Neural crest cell (in vitro differentiated cells): ENCODE measurements around the gene PROSER2. TPM values are rescaled to one million over a fixed set of nuclear protein-coding genes. Genes with fewer than 3 reads are reported as not detected.
"Not testable (repeated sequence)": the region's sequence is repeated elsewhere in the genome, so short reads cannot be mapped to it uniquely, and the experiment has no call there.

Experiments used
- DNase-seq: peaks from one replicate; pipeline ENCODE4 v3.0.0; 2021; ENCODE audit warnings: low read depth, mixed read lengths, low spot score
- H3K27ac Mint-ChIP-seq: one replicate; pipeline ENCODE4 v1.8.0; 2021; ENCODE audit warnings: mild to moderate bottlenecking, mixed read lengths; ENCODE audit not compliant: unreplicated experiment
- H3K27me3 Mint-ChIP-seq: 2 replicates; pipeline ENCODE4 v1.8.0; 2021; ENCODE audit warnings: low read depth, mild to moderate bottlenecking, mixed read lengths
- H3K36me3 Mint-ChIP-seq: 2 replicates; pipeline ENCODE4 v1.8.0; 2021; ENCODE audit warnings: low read depth, mild to moderate bottlenecking, mixed read lengths
- H3K4me1 Mint-ChIP-seq: 2 replicates; pipeline ENCODE4 v1.8.0; 2021; ENCODE audit warnings: mixed read lengths
- H3K4me3 Mint-ChIP-seq: one replicate; pipeline ENCODE4 v1.8.0; 2021; ENCODE audit warnings: mild to moderate bottlenecking, mixed read lengths
- H3K9me3 Mint-ChIP-seq: 2 replicates; pipeline ENCODE4 v1.8.0; 2021; ENCODE audit warnings: mixed read lengths
- CTCF ChIP-seq: fragments of 200-600 bp; sonication (generic); conservative IDR thresholded peaks from 2 replicates; pipeline ENCODE4 v1.5.0; 2021; ENCODE audit warnings: antibody characterized with exemption, mild to moderate bottlenecking
- total RNA-seq: library from RNA; stranded (reverse); gene quantifications from 2 replicates; pipeline ENCODE4 v1.2.1, GENCODE V29; 2021

PROSER2 gene
- total RNA-seq, 1 donor from 2014 or later = 7.5 TPM

GRCh38 chr10:11886851-11887250 is 63.7 kb downstream of the PROSER2 start:
- no peaks in the 10 kb centered on the region for H3K36me3 Mint-ChIP-seq
- H3K27me3 Mint-ChIP-seq = no peaks in the 10 kb centered on the region
- H3K9me3 Mint-ChIP-seq = no peaks in the 10 kb centered on the region
- no peak for TF ChIP-seq CTCF
- no peak for DNase-seq
- no peak overlapping the region for H3K4me3 Mint-ChIP-seq
- peaks cover 5% of the 10 kb centered on the region for H3K4me1 Mint-ChIP-seq
- no peak overlapping the region for H3K27ac Mint-ChIP-seq

GRCh38 chr10:11887381-11888227 is 64.4 kb downstream of the PROSER2 start:
- Mint-ChIP-seq H3K27me3 (no peaks in the 10 kb centered on the region), H3K9me3 (no peaks in the 10 kb centered on the region), H3K4me3 (no peak overlapping the region), H3K36me3 (no peaks in the 10 kb centered on the region), H3K27ac (peak overlapping the region; percentile 19), H3K4me1 (peaks cover 5% of the 10 kb centered on the region)
- TF ChIP-seq CTCF = no peak
- no peak for DNase-seq

- not testable (repeated sequence) for H3K27ac Mint-ChIP-seq, H3K27me3 Mint-ChIP-seq, H3K4me1 Mint-ChIP-seq, H3K36me3 Mint-ChIP-seq, DNase-seq, H3K9me3 Mint-ChIP-seq, H3K4me3 Mint-ChIP-seq
Measured at GRCh38 chr10:11889263-11889662, 66.1 kb downstream of the PROSER2 start.

GRCh38 chr10:11891776-11892486 is 68.8 kb downstream of the PROSER2 start:
- no peaks in the 10 kb centered on the region for H3K36me3 Mint-ChIP-seq
- peak overlapping the region; percentile 64 for H3K27ac Mint-ChIP-seq
- no peak for DNase-seq
- no peaks in the 10 kb centered on the region for H3K27me3 Mint-ChIP-seq
- no peak for TF ChIP-seq CTCF
- H3K9me3 Mint-ChIP-seq = no peaks in the 10 kb centered on the region
- no peaks in the 10 kb centered on the region for H3K4me1 Mint-ChIP-seq
- H3K4me3 Mint-ChIP-seq = no peak overlapping the region

GRCh38 chr10:11893749-11894278 is 70.7 kb downstream of the PROSER2 start:
- DNase-seq = no peak
- H3K27ac Mint-ChIP-seq = no peak overlapping the region
- no peaks in the 10 kb centered on the region for H3K9me3 Mint-ChIP-seq
- no peaks in the 10 kb centered on the region for H3K4me1 Mint-ChIP-seq
- no peak overlapping the region for H3K4me3 Mint-ChIP-seq
- no peaks in the 10 kb centered on the region for H3K36me3 Mint-ChIP-seq
- H3K27me3 Mint-ChIP-seq = no peaks in the 10 kb centered on the region
- TF ChIP-seq CTCF = no peak
